ENCODE results near the gene LEF1.

LEF1 gene

DNA sequence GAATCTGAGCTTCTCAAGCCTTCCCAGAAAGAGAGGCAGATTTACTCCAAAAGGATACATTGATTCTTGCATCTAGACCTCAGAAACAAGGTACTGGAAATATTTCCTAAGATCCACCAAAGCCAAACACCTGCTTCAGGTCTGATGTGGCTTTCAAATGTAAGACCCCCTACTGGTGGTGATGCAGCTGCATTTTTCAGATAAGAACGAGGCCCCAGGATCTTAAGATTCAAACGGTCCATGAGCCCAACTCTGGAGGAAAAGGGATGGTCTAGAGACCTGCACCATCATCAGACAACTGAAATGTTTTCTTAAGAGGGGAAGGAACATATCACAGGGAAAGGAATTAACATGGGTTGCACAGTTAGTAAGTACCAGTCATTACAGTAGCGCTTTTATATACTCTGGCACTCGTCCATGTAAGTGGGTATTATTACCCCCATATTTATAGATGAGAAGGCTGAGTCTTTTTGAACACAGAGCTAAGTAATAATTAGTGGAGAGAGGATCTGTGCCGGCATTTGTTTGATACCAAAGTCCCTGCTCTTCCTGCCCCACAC is 73.7 kb downstream of the LEF1 start:
- ATAC-seq, result no peak
- no peak for TF ChIP-seq ZNF565 (CRISPR knock-in tag; conservative IDR thresholded peaks at IDR 0.05; ENCODE audit: low read depth)
- TF ChIP-seq, protein P1, sequence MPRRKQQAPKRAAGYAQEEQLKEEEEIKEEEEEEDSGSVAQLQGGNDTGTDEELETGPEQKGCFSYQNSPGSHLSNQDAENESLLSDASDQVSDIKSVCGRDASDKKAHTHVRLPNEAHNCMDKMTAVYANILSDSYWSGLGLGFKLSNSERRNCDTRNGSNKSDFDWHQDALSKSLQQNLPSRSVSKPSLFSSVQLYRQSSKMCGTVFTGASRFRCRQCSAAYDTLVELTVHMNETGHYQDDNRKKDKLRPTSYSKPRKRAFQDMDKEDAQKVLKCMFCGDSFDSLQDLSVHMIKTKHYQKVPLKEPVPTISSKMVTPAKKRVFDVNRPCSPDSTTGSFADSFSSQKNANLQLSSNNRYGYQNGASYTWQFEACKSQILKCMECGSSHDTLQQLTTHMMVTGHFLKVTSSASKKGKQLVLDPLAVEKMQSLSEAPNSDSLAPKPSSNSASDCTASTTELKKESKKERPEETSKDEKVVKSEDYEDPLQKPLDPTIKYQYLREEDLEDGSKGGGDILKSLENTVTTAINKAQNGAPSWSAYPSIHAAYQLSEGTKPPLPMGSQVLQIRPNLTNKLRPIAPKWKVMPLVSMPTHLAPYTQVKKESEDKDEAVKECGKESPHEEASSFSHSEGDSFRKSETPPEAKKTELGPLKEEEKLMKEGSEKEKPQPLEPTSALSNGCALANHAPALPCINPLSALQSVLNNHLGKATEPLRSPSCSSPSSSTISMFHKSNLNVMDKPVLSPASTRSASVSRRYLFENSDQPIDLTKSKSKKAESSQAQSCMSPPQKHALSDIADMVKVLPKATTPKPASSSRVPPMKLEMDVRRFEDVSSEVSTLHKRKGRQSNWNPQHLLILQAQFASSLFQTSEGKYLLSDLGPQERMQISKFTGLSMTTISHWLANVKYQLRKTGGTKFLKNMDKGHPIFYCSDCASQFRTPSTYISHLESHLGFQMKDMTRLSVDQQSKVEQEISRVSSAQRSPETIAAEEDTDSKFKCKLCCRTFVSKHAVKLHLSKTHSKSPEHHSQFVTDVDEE (CRISPR knock-in tag; IDR thresholded peaks at IDR 0.05), result no peak
- no peak for TF ChIP-seq BACH2 (CRISPR knock-in tag; IDR thresholded peaks at IDR 0.05; ENCODE audit: borderline replicate concordance)
- no peak for TF ChIP-seq ESRRG (CRISPR knock-in tag; IDR thresholded peaks at IDR 0.05)
- TF ChIP-seq, protein P2, sequence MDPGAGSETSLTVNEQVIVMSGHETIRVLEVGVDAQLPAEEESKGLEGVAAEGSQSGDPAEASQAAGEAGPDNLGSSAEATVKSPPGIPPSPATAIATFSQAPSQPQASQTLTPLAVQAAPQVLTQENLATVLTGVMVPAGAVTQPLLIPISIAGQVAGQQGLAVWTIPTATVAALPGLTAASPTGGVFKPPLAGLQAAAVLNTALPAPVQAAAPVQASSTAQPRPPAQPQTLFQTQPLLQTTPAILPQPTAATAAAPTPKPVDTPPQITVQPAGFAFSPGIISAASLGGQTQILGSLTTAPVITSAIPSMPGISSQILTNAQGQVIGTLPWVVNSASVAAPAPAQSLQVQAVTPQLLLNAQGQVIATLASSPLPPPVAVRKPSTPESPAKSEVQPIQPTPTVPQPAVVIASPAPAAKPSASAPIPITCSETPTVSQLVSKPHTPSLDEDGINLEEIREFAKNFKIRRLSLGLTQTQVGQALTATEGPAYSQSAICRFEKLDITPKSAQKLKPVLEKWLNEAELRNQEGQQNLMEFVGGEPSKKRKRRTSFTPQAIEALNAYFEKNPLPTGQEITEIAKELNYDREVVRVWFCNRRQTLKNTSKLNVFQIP (CRISPR knock-in tag; IDR thresholded peaks at IDR 0.05; ENCODE audit: borderline replicate concordance, low read depth), result no peak
- TF ChIP-seq RARB (CRISPR knock-in tag; IDR thresholded peaks at IDR 0.05), result no peak
- TF ChIP-seq TCF4 (CRISPR knock-in tag; IDR thresholded peaks at IDR 0.05; ENCODE audit: borderline replicate concordance), result no peak
- no peak for TF ChIP-seq TOX (CRISPR knock-in tag; IDR thresholded peaks at IDR 0.05; ENCODE audit: borderline replicate concordance)

DNA sequence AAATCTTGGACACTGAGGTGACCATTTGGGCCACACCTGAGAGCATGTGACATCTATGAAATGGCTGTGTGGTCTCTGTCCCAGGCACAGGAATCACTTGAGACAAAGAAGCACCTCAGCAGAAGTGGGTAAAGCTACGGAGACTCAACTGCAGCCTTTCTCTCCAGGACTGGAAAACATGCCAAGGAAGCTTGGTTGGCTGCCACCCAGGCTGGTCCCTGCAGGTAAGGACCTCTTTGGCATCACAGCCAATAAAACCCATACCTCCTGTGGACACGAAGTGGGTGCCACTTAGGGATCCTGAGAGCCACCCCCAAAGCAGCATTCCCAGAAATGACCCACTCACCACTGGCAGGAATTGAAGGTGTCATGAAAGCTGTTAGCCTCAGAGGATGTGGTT is 74.6 kb downstream of the LEF1 start:
- ATAC-seq, result no peak

More for the DNA sequence above, 74.6 kb downstream of the LEF1 start:
- no peak for TF ChIP-seq ZNF70 (CRISPR knock-in tag; IDR thresholded peaks at IDR 0.05)
- no peak for TF ChIP-seq ZFP30 (CRISPR knock-in tag; IDR thresholded peaks at IDR 0.05)
- TF ChIP-seq, protein P3, sequence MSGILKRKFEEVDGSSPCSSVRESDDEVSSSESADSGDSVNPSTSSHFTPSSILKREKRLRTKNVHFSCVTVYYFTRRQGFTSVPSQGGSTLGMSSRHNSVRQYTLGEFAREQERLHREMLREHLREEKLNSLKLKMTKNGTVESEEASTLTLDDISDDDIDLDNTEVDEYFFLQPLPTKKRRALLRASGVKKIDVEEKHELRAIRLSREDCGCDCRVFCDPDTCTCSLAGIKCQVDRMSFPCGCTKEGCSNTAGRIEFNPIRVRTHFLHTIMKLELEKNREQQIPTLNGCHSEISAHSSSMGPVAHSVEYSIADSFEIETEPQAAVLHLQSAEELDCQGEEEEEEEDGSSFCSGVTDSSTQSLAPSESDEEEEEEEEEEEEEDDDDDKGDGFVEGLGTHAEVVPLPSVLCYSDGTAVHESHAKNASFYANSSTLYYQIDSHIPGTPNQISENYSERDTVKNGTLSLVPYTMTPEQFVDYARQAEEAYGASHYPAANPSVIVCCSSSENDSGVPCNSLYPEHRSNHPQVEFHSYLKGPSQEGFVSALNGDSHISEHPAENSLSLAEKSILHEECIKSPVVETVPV (CRISPR knock-in tag; IDR thresholded peaks at IDR 0.05), result no peak
- TF ChIP-seq, protein P4, sequence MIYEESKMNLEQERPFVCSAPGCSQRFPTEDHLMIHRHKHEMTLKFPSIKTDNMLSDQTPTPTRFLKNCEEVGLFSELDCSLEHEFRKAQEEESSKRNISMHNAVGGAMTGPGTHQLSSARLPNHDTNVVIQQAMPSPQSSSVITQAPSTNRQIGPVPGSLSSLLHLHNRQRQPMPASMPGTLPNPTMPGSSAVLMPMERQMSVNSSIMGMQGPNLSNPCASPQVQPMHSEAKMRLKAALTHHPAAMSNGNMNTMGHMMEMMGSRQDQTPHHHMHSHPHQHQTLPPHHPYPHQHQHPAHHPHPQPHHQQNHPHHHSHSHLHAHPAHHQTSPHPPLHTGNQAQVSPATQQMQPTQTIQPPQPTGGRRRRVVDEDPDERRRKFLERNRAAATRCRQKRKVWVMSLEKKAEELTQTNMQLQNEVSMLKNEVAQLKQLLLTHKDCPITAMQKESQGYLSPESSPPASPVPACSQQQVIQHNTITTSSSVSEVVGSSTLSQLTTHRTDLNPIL (CRISPR knock-in tag; IDR thresholded peaks at IDR 0.05; ENCODE audit: low read depth), result no peak
- no peak for TF ChIP-seq RARB (CRISPR knock-in tag; IDR thresholded peaks at IDR 0.05)
- no peak for TF ChIP-seq CSDC2 (CRISPR knock-in tag; IDR thresholded peaks at IDR 0.05)
- no peak for TF ChIP-seq SNAI2 (CRISPR knock-in tag; IDR thresholded peaks at IDR 0.05)
- no peak for TF ChIP-seq BACH2 (CRISPR knock-in tag; IDR thresholded peaks at IDR 0.05; ENCODE audit: borderline replicate concordance)
- no peak for TF ChIP-seq PPARA (CRISPR knock-in tag; IDR thresholded peaks at IDR 0.05; ENCODE audit: borderline replicate concordance)
- TF ChIP-seq, protein P2 (CRISPR knock-in tag; IDR thresholded peaks at IDR 0.05; ENCODE audit: borderline replicate concordance, low read depth), result no peak
- TF ChIP-seq, protein P1 (CRISPR knock-in tag; IDR thresholded peaks at IDR 0.05), result no peak
- TF ChIP-seq ISL1 (CRISPR knock-in tag; IDR thresholded peaks at IDR 0.05), result no peak
- no peak for TF ChIP-seq TCF4 (CRISPR knock-in tag; IDR thresholded peaks at IDR 0.05; ENCODE audit: borderline replicate concordance)
- TF ChIP-seq TOX (CRISPR knock-in tag; IDR thresholded peaks at IDR 0.05; ENCODE audit: borderline replicate concordance), result no peak
- no peak for TF ChIP-seq GLIS3 (CRISPR knock-in tag; IDR thresholded peaks at IDR 0.05)
- TF ChIP-seq, protein P5, sequence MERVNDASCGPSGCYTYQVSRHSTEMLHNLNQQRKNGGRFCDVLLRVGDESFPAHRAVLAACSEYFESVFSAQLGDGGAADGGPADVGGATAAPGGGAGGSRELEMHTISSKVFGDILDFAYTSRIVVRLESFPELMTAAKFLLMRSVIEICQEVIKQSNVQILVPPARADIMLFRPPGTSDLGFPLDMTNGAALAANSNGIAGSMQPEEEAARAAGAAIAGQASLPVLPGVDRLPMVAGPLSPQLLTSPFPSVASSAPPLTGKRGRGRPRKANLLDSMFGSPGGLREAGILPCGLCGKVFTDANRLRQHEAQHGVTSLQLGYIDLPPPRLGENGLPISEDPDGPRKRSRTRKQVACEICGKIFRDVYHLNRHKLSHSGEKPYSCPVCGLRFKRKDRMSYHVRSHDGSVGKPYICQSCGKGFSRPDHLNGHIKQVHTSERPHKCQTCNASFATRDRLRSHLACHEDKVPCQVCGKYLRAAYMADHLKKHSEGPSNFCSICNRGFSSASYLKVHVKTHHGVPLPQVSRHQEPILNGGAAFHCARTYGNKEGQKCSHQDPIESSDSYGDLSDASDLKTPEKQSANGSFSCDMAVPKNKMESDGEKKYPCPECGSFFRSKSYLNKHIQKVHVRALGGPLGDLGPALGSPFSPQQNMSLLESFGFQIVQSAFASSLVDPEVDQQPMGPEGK (CRISPR knock-in tag; IDR thresholded peaks at IDR 0.05; ENCODE audit: borderline replicate concordance), result no peak
- no peak for TF ChIP-seq ZNF8 (CRISPR knock-in tag; IDR thresholded peaks at IDR 0.05)
- TF ChIP-seq ZFP3 (CRISPR knock-in tag; IDR thresholded peaks at IDR 0.05), result no peak
- no peak for TF ChIP-seq OSR1 (CRISPR knock-in tag; IDR thresholded peaks at IDR 0.05)

Measured in SK-N-SH treated with all-trans-retinoic acid at 6 μM for 48 hours (cell line).